Gastrocnemius medialis (tissue), 4 donors: ENCODE results near the gene RASSF5. TPM values are rescaled to one million over a fixed set of nuclear protein-coding genes. Genes with fewer than 3 reads are reported as not detected.
A peak's percentile ranks its signal among the peaks of the same experiment; 100 is the strongest.

Experiments used
- ATAC-seq, 2 donors: fragments of 150-250 bp; one replicate each; pipeline ENCODE4 v1.9.1; 2016
- DNase-seq, 2 donors: peaks; one replicate each; pipeline ENCODE4 v3.0.0-alpha.2; 2019
- H3K27ac ChIP-seq, 4 donors: fragments of 200-600 bp; sonication (generic); 1 replicate in 1 of 4; 2 replicates in 3 of 4; pipeline ENCODE4 v1.5.1; 2016 to 2018; ENCODE audit warnings: mild to moderate bottlenecking in 2 of 4, moderate library complexity in 1 of 4
- H3K27me3 ChIP-seq, 3 donors: fragments of 200-600 bp; sonication (generic) in 2 of 3; 1 replicate in 1 of 3; 2 replicates in 2 of 3; pipeline versions ENCODE4 v1.5.1 to v1.6.0; 2016 to 2019; ENCODE audit warnings: mild to moderate bottlenecking in 1 of 3, moderate library complexity in 1 of 3
- H3K36me3 ChIP-seq, 2 donors: fragments of 200-600 bp; sonication (generic) in 1 of 2; one replicate each; pipeline ENCODE4 v1.5.1; 2017 to 2018
- H3K4me1 ChIP-seq, 2 donors: fragments of 200-600 bp; sonication (generic) in 1 of 2; one replicate each; pipeline ENCODE4 v1.5.1; 2016 to 2017; ENCODE audit warnings: mild to moderate bottlenecking in 2 of 2
- H3K4me3 ChIP-seq, 4 donors: fragments of 200-600 bp; sonication (generic) in 3 of 4; 1 replicate in 1 of 4; 2 replicates in 3 of 4; pipeline ENCODE4 v1.5.1; 2016 to 2019; ENCODE audit warnings: mild to moderate bottlenecking in 2 of 4
- H3K9me3 ChIP-seq, 3 donors: fragments of 200-600 bp; sonication (generic) in 2 of 3; 1 replicate in 1 of 3; 2 replicates in 2 of 3; pipeline ENCODE4 v1.5.1; 2016 to 2019
- POLR2A ChIP-seq, 2 donors: fragments of 450-650 bp; IDR thresholded peaks; one replicate each; pipeline ENCODE4 v1.6.1; 2017; ENCODE audit warnings: antibody characterized with exemption in 2 of 2, mild to moderate bottlenecking in 2 of 2, moderate library complexity in 2 of 2
- in situ Hi-C, 4 donors: fragments of 200-750 bp; cut with MboI; loops; one replicate each; pipeline versions ENCODE4 v1.15.0 to v1.8.0; 2017; ENCODE audit warnings: low sequenced_read_pairs in 4 of 4
- intact Hi-C: fragments of 100-400 bp; cut with DNase I; formaldehyde crosslinking; loops from one replicate; pipeline ENCODE4 v1.15.1; 2023; ENCODE audit warnings: low total_unique reads
- total RNA-seq, 4 donors: library from RNA; depleted of rRNA; stranded (reverse); fragments of >200 nt; gene quantifications; one replicate each; pipeline versions ENCODE4 v1.1.0 to v1.2.3, GENCODE V29; 2016
- TF ChIP-seq, protein P1 (sequence below), 5 experiments: fragments of 450-650 bp in 3 of 5; fragments of 200-600 bp in 2 of 5; sonication (generic) in 2 of 5; IDR thresholded peaks in 4 of 5; conservative IDR thresholded peaks in 1 of 5; 1 replicate in 4 of 5; 2 replicates in 1 of 5; pipeline ENCODE4 v1.5.1; 2016 to 2019; ENCODE audit warnings: antibody characterized with exemption in 5 of 5, mild to moderate bottlenecking in 3 of 5, moderate library complexity in 3 of 5

The RASSF5 gene
- total RNA-seq, 4 donors from 2014 or later: 5.9 to 15.9 (median 9.4) TPM

DNA sequence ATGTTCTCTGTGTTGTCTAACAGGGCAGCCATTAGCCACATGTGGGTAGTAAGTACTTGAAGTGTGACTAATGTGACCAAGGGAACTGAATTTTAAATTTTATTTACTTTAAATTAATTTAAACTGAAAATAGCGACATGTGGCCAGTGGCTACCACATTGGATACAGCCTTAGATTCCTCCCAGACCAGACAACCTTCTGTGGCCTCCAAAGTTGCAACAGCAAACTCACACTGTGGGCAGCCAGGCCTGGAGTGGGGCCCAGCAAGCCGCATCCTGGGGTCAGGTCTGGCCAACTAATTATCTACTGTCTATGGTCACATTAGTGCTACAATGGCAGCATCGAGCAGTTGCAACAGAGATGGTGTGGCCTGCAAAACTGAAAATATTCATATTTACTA lies 93.2 kb downstream of the RASSF5 start:
- ATAC-seq (no peak), DNase-seq (no peak)
- H3K4me1 ChIP-seq: no peaks in the 10 kb centered on the region
- peaks cover 5 to 100% of the 10 kb centered on the region in 2 donors for H3K36me3 ChIP-seq
- intact Hi-C loops: no loop called here
- no peaks in the 10 kb centered on the region for H3K27me3 ChIP-seq
- TF ChIP-seq POLR2A (IDR thresholded peaks at IDR 0.05): no peak
- TF ChIP-seq, protein P1, sequence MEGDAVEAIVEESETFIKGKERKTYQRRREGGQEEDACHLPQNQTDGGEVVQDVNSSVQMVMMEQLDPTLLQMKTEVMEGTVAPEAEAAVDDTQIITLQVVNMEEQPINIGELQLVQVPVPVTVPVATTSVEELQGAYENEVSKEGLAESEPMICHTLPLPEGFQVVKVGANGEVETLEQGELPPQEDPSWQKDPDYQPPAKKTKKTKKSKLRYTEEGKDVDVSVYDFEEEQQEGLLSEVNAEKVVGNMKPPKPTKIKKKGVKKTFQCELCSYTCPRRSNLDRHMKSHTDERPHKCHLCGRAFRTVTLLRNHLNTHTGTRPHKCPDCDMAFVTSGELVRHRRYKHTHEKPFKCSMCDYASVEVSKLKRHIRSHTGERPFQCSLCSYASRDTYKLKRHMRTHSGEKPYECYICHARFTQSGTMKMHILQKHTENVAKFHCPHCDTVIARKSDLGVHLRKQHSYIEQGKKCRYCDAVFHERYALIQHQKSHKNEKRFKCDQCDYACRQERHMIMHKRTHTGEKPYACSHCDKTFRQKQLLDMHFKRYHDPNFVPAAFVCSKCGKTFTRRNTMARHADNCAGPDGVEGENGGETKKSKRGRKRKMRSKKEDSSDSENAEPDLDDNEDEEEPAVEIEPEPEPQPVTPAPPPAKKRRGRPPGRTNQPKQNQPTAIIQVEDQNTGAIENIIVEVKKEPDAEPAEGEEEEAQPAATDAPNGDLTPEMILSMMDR (IDR thresholded peaks at IDR 0.05 in 4 of 5, conservative IDR thresholded peaks at IDR 0.05 in 1 of 5): no peak
- in situ Hi-C loops: no loop called here
- no peaks in the 10 kb centered on the region for H3K9me3 ChIP-seq
- H3K4me3 ChIP-seq: no peak overlapping the region
- H3K27ac ChIP-seq: no peak overlapping the region

DNA sequence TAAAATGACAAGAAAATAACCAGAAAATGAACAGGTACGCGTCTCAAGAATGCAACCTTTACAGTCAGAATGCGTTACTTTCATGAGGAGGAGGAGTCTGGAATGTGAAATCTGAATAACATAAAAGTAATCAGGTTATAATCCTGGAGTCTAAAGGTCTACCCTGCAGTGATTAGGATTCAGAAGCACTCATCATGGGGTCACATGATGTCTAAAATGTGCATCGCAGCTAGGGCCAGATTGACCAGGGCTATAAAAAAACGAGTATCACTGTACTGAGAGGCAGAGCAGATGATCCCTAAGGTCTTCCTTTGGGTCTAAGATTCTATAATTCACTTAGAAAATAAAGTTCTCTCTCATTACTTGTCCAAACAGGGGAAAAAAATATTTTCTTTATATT lies 97.5 kb downstream of the RASSF5 start:
- H3K9me3 ChIP-seq: no peaks in the 10 kb centered on the region
- ATAC-seq (no peak), DNase-seq (no peak)
- H3K4me3 ChIP-seq: no peak overlapping the region
- H3K27me3 ChIP-seq: no peaks in the 10 kb centered on the region
- H3K36me3 ChIP-seq: peaks cover 0 to 94% of the 10 kb centered on the region in 2 donors
- intact Hi-C loops: no loop called here
- H3K27ac ChIP-seq: no peak overlapping the region
- TF ChIP-seq, protein P1 (IDR thresholded peaks at IDR 0.05 in 4 of 5, conservative IDR thresholded peaks at IDR 0.05 in 1 of 5): no peak
- TF ChIP-seq POLR2A (IDR thresholded peaks at IDR 0.05): no peak
- in situ Hi-C loops: no loop called here
- no peaks in the 10 kb centered on the region for H3K4me1 ChIP-seq

DNA sequence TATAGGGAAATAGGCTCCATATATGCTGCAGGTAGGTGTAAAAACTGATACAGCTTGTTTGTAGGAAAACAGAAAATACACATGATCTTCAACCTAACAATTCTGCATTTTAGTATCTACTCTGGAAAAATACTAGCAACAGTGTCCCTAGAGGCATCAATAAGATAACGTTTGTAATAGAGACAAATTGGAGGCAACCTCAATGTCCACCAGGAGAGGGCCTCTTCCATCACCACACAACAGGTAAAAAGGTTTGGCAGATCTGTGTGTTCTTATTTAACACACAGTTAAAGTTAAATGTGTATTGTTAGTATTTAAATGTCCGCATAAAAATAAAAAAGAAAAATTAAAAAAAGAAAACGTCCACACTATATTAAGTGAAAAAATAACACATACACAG lies 99.5 kb downstream of the RASSF5 start:
- Histone ChIP-seq H3K27ac (no peak overlapping the region), H3K9me3 (no peaks in the 10 kb centered on the region), H3K4me1 (peaks cover 6 to 7% of the 10 kb centered on the region in 2 donors), H3K4me3 (no peak overlapping the region), H3K36me3 (peaks cover 0 to 74% of the 10 kb centered on the region in 2 donors), H3K27me3 (no peaks in the 10 kb centered on the region)
- no peak for ATAC-seq
- no peak for DNase-seq
- in situ Hi-C loops (no loop called here), intact Hi-C loops (no loop called here)
- TF ChIP-seq POLR2A (IDR thresholded peaks at IDR 0.05): no peak
- TF ChIP-seq, protein P1 (IDR thresholded peaks at IDR 0.05 in 4 of 5, conservative IDR thresholded peaks at IDR 0.05 in 1 of 5): no peak

DNA sequence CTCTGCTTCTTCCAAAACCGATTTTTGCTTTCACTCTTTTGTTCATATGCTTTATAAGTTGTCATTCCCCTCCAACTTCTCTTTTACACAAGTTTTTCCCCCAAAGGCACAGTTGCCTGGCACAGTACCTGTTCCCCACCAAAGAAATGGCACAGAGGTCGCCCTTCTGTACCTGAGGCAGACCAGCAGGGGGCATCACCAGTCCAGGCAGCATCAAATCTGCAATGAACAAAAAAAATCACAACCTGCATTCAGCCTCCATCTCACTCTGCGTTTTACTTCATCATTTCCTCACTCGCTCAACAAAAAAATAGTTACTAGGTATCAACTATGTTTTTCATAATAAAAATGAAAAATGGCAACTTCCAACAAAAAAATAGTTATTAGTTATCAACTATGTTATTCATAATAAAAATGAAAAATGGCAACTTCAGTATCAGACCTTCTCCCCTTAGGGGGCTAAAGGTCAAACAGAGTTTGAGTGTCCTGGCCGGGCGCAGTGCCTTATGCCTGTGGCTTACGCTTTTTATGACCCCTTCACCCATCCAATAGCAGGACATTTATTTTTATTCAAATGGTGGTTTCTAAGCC lies 100.9 kb downstream of the RASSF5 start:
- Histone ChIP-seq H3K36me3 (peaks cover 0 to 61% of the 10 kb centered on the region in 2 donors), H3K27ac (no peak overlapping the region), H3K9me3 (no peaks in the 10 kb centered on the region), H3K27me3 (no peaks in the 10 kb centered on the region), H3K4me3 (no peak overlapping the region), H3K4me1 (peaks cover 6 to 7% of the 10 kb centered on the region in 2 donors)
- in situ Hi-C loops: no loop called here
- intact Hi-C loops: no loop called here
- TF ChIP-seq POLR2A (IDR thresholded peaks at IDR 0.05): no peak
- TF ChIP-seq, protein P1 (IDR thresholded peaks at IDR 0.05 in 4 of 5, conservative IDR thresholded peaks at IDR 0.05 in 1 of 5): peak; percentile 39 to 67 (median 52)
- no peak for DNase-seq
- ATAC-seq: no peak
